Measurements from ENCODE around the gene TMEM63C. TPM values are rescaled to one million over a fixed set of nuclear protein-coding genes. Genes with fewer than 3 reads are reported as not detected.
A peak's percentile ranks its signal among the peaks of the same experiment; 100 is the strongest.

The TMEM63C gene
- total RNA-seq (2022) (5.1 and 9.3 TPM in 2 replicates), Bru-seq, nascent RNA (percentile 29 among the genes with signal in this experiment), BruChase-seq, experiment 1, labeled RNA remaining after a 6-hour chase (percentile 40 among the genes with signal in this experiment), BruChase-seq, experiment 2, labeled RNA remaining after a 2-hour chase (percentile 37 among the genes with signal in this experiment)
- long read RNA-seq, partial matches to known transcripts, result 3 of 13 reads
- long read RNA-seq, other reads (novel, unspliced or antisense), result 10 of 13 reads

- ChIA-PET CTCF (interaction anchor here (0.5 to 7.6 kb wide), 6 partner anchors 12 to 306 kb away, joined by 3 to 44 read pairs (median 6); no protein-coding TSS in a partner anchor), POLR2A (interaction anchor here (0.6 to 1.2 kb wide), 5 partner anchors 9 to 195 kb away, joined by 3 to 4 read pairs (median 3); partner anchors contain the start of genes SAMD15 and TMED8)
Observed at GRCh38 chr14:77181603-77182437, at the start of gene TMEM63C. Gene TMEM63C, plus strand, starts transcription at chr14:77181798. Its CDS starts 37,016 bp downstream, at chr14:77218814.

GRCh38 chr14:77131871-77132486 is 49.6 kb upstream of the TMEM63C start:
- no peak overlapping the region for H3K4me3 Mint-ChIP-seq (ENCODE audit: unreplicated experiment)
- H3K36me3 Mint-ChIP-seq (ENCODE audit: insufficient read depth, unreplicated experiment), result no peaks in the 10 kb centered on the region
- H3K9me3 Mint-ChIP-seq (ENCODE audit: unreplicated experiment), result no peaks in the 10 kb centered on the region
- no peak for TF ChIP-seq CTCF (IDR thresholded peaks at IDR 0.05; ENCODE audit: unreplicated experiment)
- intact Hi-C loops (cut with micrococcal nuclease), result no loop called here
- no peak overlapping the region for H3K27ac Mint-ChIP-seq (ENCODE audit: low read depth, unreplicated experiment)
- H3K4me1 Mint-ChIP-seq (ENCODE audit: insufficient read depth, unreplicated experiment), result peaks cover 19% of the 10 kb centered on the region
- DNase-seq (ENCODE audit: unreplicated experiment), result no peak
- peaks cover 52% of the 10 kb centered on the region for H3K27me3 Mint-ChIP-seq (ENCODE audit: insufficient read depth, unreplicated experiment)
- ChIA-PET POLR2A (no interaction called here), CTCF (interaction anchor here (0.6 to 1.3 kb wide), 3 partner anchors 22 to 80 kb away, joined by 3 to 4 read pairs (median 3); no protein-coding TSS in a partner anchor)
- no TSS peak for BruUV-seq (replicated peaks)

More at GRCh38 chr14:77181603-77182437, at the start of gene TMEM63C:
- Mint-ChIP-seq H3K27me3 (ENCODE audit: insufficient read depth, unreplicated experiment) (no peaks in the 10 kb centered on the region), H3K4me3 (ENCODE audit: unreplicated experiment) (peak within 1 kb of the TSS; percentile 76), H3K9me3 (ENCODE audit: unreplicated experiment) (no peaks in the 10 kb centered on the region), H3K27ac (ENCODE audit: low read depth, unreplicated experiment) (no peak within 1 kb of the TSS), H3K36me3 (ENCODE audit: insufficient read depth, unreplicated experiment) (peaks cover 9% of the 10 kb centered on the region), H3K4me1 (ENCODE audit: insufficient read depth, unreplicated experiment) (peaks cover 28% of the 10 kb centered on the region)
- DNase-seq (ENCODE audit: unreplicated experiment), result peak; percentile 83
- no TSS peak for BruUV-seq (replicated peaks)
- intact Hi-C loops (cut with micrococcal nuclease), result no loop called here
- TF ChIP-seq CTCF (IDR thresholded peaks at IDR 0.05; ENCODE audit: unreplicated experiment), result no peak

- H3K9me3 Mint-ChIP-seq (ENCODE audit: unreplicated experiment), result no peaks in the 10 kb centered on the region
- peaks cover 64% of the 10 kb centered on the region for H3K27me3 Mint-ChIP-seq (ENCODE audit: insufficient read depth, unreplicated experiment)
- no peak for TF ChIP-seq CTCF (IDR thresholded peaks at IDR 0.05; ENCODE audit: unreplicated experiment)
- ChIA-PET POLR2A (interaction anchor here (0.5 to 1.8 kb wide), 5 partner anchors 9 to 419 kb away, joined by 3 to 6 read pairs (median 4); no protein-coding TSS in a partner anchor), CTCF (interaction anchor here (1.0 to 5.7 kb wide), 4 partner anchors 8 to 183 kb away, joined by 3 to 57 read pairs (median 5); no protein-coding TSS in a partner anchor)
- DNase-seq (ENCODE audit: unreplicated experiment), result peak; percentile 72
- no peak overlapping the region for H3K4me3 Mint-ChIP-seq (ENCODE audit: unreplicated experiment)
- peaks cover 5% of the 10 kb centered on the region for H3K4me1 Mint-ChIP-seq (ENCODE audit: insufficient read depth, unreplicated experiment)
- H3K27ac Mint-ChIP-seq (ENCODE audit: low read depth, unreplicated experiment), result no peak overlapping the region
- intact Hi-C loops (cut with micrococcal nuclease), result no loop called here
- no TSS peak for BruUV-seq (replicated peaks)
- H3K36me3 Mint-ChIP-seq (ENCODE audit: insufficient read depth, unreplicated experiment), result no peaks in the 10 kb centered on the region
Observed at GRCh38 chr14:77133720-77134338, 47.8 kb upstream of the TMEM63C start.
